Caki2 (cell line): ENCODE results near the gene GIT1. TPM values are rescaled to one million over a fixed set of nuclear protein-coding genes. Genes with fewer than 3 reads are reported as not detected.

ENCODE experiments used
- DNase-seq: peaks from one replicate; pipeline ENCODE4 v3.0.0-alpha.2; 2015; ENCODE audit warnings: low read depth
- in situ Hi-C: cut with HindIII; loops from 2 replicates; pipeline ENCODE4 v1.10.0; 2016; ENCODE audit warnings: low sequenced_read_pairs, low pct_unique_long_range_greater_than_20kb, mixed read lengths
- total RNA-seq: library from RNA; depleted of rRNA; stranded (reverse); fragments of >200 nt; shearing (Covaris generic); gene quantifications from 2 replicates; pipeline ENCODE4 v1.2.3, GENCODE V29; 2014; ENCODE audit warnings: low replicate concordance

The GIT1 gene
- total RNA-seq, 1 experiment from 2014 or later, result 55.9 TPM

DNA sequence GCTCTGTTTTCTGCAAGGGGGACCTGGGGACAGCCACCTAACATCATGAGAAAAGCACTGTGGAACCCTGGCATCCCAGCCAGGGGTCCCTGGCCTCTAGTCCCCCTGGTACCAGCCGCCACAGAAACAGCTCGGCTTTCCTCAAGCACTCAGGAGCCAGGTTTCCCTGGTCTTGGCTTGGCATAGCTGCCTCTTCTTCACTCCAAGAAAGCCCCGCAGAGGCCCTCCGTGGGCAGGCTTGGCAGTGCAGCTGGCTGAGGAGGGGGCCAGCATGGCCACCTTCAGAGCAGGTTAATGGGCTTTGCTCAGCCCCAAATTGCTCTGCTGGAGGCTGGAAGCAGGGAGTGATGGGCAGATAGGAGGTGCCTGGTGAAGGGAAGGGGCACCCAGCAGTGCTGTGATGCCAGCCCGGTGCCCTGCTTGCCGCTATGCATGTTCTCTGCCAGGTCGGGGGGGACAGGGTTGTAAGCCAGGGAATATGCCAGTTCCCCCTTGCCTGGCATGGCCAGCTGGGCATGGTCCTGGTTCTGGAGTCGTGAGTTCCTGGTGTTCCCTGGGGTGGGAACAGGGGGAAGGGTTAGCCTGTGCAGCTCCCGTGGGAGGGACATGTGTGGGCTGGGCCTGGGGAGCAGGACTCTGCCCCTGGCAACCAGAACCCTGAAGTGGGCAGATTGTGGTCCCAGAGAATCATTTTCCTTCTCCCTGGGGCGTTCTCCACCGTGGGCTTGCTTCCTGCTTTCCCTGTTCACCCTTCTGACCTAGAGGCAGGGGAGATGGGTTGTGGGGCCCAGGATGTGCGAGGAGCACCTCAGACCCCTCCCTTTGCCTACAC is 6.7 kb upstream of the GIT1 start:
- in situ Hi-C loops, result no loop called here
- DNase-seq, result no peak

DNA sequence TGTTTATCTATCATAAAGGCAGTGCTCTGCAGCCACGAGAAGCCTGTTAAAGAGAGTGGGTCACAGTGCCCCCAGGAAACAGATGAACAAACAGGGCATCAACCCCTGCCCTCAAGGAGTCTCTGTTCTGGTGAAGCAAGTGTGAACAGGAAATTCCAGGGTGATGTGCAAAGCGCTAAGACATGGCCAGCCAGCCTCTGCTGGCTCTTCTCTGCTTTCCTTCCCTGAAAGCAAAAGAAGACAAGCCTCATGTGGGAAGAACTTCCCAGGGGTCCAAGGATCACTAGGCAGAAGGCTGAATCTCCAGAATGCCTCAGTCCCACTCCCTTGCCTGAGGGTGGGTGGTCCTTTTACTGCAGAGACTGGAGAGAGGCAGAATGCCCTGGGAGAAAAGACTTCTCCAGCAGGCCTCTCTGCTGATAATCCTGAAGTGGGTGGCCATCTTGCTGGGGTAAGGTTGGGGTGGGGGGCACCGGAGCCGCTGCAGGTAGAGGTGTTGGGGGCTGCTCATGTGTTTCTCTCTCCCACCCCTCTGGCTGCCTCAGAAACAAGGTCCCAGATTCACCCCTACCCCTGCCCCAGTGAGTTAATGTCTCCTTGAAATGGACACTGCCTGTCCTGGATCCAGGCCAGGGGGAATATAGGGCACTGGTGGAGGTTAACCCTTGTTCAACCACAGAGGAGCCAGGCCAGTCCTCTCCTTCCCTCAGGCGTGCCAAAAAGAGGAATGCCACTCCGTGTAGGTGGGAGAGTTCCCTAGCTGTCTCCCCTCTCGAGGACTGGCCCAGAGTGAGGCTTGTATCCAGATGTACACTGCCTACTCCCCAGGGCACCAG is 5.9 kb upstream of the GIT1 start:
- in situ Hi-C loops, result no loop called here

DNA sequence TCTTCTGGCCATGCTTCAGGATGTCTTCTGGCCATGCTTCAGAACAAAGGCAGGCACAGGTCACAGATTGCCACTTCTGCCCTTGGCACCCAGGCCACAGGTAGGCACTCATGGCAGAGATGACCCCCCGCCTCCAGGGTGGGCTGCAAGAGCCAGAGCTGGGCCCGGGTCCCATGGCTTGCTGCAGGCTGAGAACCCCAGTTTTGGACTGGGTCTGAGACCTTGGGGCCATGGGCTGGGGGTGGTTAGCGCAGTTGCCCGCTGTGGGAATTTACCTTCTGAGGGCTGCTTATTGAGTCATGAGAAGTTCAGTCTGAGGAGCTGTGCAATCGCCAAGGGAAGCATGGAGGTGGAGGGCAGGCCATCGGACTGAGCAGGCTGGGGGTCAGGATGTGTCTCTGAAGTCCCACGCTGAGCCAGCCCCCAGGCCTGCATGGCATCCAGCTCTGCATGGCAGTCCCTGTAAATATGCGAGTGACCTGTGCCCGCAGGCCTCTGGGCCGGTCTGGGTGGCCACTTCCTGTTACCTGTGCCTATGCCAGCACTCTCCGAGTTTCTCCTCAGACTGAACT is 5.2 kb upstream of the GIT1 start:
- DNase-seq, result no peak
- in situ Hi-C loops, result no loop called here

More for the DNA sequence above, 5.9 kb upstream of the GIT1 start:
- DNase-seq, result no peak

DNA sequence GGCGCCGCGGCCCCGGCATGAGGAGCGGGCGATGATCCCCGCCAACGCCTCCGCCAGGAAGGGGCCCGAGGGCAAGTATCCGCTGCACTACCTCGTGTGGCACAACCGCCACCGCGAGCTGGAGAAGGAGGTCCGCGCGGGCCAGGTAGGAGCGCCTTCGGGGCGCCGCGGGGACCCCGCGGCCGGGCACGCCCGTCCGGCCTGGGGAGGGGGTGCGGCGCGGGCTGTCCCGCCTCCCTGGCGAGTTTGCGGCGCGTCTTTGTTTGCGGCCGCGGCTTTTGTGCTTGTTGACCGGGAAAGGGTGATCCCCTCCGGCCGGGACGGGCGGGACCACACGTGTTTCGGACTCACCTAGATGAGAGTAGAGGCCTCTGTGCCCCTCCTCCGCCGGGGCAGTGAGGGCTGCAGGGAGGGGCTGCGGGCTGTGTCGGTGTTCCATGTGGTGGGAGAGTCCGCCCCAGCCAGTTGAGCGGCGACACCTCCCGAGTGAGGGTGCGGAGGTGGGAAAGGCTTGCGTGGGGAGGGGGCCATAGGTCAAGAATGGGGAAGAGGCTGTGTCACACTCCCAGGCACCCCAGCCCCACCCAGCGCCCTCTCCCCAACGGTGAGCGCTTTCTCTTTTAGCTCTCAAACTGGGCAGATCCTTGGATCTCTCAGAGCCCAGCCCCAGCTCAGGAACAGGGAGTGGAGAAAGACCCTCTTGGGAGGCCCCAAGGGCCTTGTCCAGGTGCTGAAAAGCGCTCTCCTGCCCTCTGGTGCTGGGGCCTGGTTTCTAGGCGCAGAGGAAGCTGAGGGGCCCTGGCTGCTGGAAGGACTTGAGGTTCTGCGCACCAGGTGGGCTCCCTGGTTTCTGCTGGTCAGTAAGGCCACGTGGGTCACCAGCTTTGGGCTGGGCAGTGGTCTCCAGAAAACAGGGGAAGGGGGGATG is 4.4 kb upstream of the GIT1 start:
- in situ Hi-C loops, result no loop called here
- DNase-seq, result peak; percentile 27

DNA sequence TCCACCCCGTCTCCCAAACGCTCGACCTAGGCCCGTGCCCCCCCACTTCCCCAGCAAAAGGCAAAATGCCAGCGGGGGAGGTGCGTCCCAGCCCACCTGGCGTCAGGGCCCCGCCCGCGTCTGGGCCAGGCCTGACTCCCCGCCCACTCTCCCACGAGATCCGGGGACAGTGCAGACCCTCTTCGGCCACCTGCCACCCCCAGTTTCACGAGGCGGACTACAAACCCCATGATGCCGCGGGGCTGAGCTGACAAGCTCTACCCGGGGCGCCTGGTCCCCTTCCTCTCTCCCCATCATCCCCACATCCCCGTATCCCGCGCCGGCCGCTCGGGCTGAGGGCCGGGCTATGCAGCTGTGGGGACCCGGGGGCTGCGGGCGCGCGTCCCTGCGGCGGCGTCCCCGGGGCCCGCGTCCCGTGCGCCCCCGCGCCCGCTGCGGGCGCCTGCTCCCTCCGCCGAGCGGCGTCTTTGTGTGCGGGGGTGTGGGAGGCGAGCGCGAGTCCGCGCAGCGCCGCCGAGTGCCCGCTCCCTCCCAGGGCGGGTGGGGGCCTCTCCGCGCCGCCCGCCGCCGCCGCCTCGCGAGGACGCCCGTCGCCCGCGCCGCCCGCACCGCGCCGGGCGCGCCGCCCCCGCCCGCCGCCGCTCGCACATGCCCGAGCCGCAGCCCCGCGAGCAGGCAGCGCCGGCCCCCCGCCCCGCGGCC is 3.6 kb upstream of the GIT1 start, which contains the start of gene ANKRD13B:
Gene ANKRD13B (plus strand): TSS at position 283 of the 702 bp plus-strand sequence. CDS start 490 bp downstream, outside the sequence.
- in situ Hi-C loops, result no loop called here
- peak; percentile 41 for DNase-seq

DNA sequence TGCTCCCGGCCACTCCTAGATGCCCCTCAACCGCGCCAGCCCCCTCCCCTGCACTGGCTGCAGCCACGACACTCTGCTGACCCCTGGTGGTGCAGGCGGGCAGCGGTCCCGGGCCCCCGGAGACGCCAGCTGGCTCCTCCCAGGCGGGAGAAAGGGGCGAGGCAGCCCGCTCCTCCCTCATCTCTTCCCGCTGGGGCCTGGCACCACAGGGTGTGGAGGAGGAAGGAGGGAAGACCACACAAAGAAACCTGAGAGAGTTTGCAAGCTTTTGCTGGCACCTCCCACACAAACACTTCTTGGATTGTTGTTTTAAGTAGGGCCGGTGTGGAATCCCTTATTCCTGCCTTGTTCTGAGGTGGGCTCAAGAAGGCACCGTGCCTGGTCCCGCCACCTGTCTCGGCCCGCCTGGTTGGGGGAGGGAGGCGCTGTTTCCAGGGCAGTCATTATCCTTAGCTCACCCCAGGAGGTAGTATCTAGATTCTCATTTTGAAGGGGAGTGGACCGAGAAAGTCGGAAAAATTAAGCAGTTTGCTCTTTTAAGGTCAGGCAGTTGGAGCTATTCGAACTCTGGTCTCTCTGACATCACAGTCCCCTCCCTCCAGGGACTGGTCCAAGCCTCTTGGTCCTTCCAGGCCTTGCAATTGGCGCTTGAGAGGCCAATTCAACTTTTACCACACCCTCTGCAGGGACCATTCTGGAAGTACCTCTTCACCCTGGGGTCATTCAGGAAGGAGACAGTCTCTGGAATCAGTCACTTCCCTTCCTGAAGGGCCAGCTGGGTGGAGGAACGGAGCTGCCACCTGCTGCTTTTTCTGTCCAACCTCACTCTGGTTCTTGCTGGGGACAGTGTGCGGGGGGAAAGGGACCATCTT is 2.5 kb upstream of the GIT1 start:
- in situ Hi-C loops, result no loop called here
- DNase-seq, result peak; percentile 98

DNA sequence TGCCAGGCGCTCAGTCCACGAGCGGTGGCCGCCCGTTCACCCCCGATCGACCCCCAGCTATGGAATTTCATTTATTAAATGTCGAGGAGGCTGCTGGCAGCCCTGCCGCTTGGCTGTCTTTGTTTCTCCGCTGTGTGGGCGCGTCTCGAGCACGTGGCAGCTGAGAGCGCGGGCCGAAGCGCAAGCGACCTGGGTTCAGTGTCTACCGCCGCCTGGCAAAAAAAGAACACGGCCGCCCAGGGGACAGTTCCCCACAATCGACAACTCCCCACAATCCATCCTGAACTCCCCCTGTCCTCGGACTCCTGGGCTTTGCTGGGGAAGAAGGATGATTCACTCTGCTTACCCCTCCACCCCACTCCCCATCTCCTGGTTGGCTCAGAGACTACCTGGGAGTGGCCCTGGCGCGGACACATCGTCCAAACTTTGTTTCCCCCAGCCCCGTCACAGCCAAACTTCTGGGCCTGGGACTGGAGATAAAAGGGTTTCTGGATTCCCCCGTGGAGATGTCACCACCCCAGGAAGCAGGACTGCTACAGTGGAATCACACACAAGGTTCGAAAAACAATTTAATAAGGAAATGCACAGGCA is 1.8 kb upstream of the GIT1 start:
- no peak for DNase-seq
- in situ Hi-C loops, result no loop called here

DNA sequence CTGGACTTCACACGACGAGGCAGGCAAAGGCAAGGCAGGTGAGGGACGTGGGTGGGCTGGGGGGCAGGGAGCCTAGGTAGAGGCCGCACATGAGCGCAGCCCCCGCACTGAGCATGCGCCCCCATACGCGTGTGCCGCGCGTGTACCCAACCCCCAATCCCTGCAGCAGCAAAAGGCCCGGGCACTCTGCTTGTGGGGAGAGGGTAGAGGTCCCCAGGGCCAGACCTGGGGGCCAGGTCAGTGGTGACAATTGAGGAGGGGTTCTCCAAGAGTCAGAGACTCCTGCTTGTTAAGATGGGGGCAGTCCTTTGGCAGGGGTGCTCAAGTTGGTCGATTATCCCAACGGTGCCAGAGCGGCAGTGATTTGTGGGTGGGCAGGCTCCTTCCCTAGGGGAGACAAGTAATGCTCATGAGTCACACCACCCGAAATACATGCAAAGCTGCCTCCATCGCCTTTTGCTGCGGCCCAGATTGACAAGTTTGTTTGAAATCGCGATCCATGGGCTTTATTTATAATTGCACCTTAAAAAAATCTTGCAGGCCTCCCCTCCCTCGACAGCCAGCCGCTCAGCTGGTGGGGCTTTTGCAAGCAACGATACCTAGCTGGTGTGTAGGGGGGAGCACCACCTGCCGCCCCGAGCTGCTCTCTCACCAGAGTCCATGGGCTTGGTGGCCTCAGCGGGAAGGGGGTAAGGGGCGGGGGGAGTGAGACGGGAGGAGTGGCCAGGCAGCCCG is 1.1 kb upstream of the GIT1 start:
- no peak for DNase-seq
- in situ Hi-C loops, result no loop called here

DNA sequence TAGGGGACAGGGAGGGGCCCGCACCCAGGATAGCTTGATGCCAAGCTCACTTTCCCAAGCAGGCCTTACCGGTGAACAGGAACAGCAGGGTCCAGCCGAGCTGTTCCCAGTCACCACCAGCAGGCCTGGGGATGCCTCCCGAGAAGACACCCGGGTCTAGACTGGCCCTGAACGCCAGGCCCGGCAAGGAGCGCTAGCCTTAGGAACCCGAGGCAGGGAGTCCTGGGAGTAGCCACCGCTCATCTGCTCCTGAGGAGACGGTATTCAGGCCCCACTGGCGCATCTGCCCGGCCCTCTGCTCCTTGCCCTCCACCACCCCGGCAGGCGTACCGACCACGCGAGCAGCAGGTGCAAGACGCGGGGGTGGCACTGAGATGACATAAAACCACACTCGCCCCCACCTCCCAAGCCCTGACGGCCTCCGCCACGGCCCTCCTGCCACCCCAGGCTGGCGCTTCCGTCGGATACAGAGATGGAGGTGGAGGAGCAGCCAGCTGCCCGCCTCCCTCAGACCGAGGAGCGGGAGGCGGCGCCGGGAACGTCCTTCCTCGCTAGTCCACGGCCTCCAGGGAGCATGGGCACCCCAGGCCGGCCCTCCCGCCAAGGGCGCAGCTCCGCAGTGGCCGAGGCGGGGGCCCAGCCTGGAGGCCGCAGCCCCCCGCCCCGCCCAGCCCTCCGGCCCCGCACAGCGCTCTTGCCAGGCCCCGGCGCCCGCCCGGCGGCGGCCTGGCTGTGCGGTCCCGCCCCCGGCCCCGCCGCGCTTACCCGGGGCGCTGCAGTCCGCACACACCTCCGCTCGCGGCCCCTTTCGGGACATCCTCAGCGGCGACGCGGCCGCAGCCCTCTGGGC is 661 bp downstream of the GIT1 start:
- in situ Hi-C loops, result no loop called here
- DNase-seq, result no peak

DNA sequence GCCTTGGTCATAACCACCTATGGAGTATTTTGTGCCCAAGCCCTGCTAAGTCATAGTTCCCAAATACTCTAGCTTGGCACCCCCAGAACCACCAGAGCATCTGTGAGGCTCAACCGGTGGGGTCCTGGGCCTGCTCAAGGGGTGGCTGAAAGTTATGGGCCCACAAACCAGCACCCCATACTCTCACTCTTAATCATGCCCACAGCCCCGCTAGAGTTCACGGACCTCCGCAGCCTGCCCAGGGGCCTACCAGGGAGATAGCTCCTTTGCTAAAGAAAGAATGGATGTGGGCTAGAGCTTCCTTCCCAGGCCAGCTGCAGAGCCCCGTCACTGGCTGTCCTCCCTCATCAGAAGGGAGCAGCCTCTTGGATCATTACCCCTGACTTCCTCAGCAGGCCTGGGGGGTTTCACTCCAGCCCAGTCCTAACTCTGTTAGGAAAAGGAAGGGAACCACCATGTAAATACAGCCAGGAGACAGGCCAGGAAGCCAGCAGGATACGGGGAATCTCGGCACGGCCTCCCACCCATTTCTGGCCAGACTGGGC is 1.4 kb downstream of the GIT1 start:
- DNase-seq, result no peak
- in situ Hi-C loops, result no loop called here

DNA sequence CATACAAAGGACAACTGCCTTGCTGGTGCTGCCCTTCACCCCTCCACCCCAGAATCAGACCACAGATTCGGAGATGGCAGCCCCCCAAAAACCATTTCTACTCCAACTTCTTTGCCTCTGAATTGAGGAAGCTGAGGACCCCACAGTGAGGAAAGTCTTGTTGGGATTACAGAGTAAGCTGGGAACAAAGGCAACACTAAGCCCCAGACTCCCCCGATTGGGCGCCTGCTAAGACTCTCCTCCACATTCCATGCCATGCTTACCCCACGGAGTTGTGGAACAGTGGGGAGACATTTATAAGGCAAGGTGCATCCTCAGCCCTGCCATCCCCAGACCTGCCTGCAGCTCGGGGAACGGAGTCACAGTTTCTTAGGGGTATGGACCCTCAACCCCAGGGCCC is 1.9 kb downstream of the GIT1 start:
- no peak for DNase-seq
- in situ Hi-C loops, result no loop called here

DNA sequence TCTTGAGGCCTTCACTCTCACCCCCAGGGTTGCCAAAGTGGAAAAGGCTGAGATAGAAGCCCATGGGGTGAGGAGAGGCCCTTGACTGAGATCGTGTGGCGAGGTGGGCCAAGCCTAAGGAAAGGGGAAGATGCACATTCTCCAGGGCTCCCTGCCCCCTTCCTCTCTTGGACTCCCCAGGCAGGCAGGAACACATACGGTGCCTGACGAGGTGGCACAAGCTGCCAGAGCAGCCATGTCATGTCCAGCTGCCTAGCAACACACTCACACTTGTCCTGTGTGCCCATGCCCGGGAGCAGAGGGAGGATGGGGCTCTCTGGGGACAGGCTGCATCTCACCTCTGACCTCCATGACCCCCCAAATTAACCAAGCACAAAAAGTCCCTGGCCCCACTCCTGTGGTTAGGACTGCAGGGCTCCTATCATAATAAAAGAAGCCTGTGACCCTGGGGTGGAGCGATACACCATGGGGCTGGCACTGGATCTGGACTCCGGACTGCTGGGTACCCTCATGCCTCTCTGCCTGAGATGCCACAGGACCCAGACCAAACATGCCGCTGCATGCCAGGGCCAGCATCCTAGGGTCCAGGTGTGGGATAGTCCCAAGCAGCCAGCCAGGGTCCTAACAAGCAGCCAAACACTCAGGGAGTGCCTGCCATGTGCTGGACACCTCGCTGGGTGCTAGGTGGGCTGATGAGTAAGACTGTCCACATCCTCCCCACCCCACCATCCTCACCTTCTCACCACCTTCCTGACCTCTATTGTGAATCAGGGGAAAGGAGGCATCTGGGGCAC is 2.6 kb downstream of the GIT1 start:
- in situ Hi-C loops, result no loop called here
- DNase-seq, result no peak

DNA sequence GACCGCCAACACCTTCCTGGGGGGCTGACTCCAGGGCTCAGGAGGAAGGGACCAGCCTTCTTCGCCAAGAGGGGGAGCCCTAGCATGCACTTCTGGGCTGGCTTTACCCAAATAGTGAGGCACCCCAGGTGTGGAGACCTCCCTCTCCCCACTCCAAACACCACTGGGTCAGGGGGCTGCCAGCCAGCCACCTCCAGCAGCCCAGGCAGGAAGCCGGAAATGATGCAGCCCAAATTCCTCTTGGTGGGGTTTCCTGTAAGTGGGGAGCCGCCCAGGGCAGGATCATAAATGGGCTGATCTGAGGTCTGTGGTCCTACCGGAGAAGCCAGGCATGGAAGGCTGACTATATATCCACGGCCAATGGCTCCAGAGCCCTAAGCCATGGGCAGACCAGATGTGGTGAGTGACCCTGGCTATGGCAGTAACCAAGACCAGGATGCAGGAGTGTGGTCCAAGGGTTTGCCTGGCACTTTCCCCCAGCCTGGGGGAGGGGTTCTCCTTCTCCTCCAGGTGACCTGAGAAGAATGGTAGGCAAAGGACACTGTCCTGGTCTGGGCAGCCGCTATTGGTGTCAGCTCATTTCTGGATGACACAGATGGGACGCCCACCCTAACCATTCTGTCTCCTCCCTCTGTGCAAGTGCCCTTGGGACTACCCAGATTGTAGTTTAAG is 4.2 kb downstream of the GIT1 start:
- no peak for DNase-seq
- in situ Hi-C loops, result no loop called here
